ENCODE measurements around the gene DTL. TPM values are rescaled to one million over a fixed set of nuclear protein-coding genes. Genes with fewer than 3 reads are reported as not detected.

The DTL gene
- total and polyA plus RNA-seq, 8 donors: 0.58 to 7.5 (median 1.5) TPM; not detected in 2

DNA sequence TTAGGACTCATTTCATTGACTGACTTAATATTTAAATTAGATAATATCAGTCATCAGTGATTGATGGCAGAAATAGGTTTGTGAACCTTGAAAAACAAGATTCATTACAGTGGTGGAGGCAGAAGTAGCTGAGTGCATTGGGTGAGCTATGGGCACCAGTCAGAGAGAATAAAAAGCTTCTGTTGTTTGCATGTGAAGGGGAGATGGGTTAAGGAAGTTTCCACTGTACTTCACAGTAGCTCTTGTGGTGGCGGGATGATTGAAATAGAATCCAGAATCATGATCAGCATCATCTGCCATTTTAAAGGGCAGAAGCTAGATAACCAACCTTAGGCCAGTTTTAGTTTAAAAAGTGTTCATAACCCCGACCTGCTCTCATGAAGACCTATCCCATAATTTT, 66.2 kb downstream of the DTL start:
- Histone ChIP-seq H3K36me3 (no peaks in the 10 kb centered on the region), H3K9me3 (no peaks in the 10 kb centered on the region), H3K27ac (no peak overlapping the region), H3K4me1 (peaks cover 0 to 19% (median 5%) of the 10 kb centered on the region in 4 donors), H3K4me3 (no peak overlapping the region), H3K27me3 (no peaks in the 10 kb centered on the region)
- intact Hi-C loops (cut with DNase I; ENCODE audit: low total_unique reads): no loop called here
- 93 to 97% (median 95%) methylated on average over 2 of the region's 2 CpGs for WGBS, 5 donors
- TF ChIP-seq CTCF (IDR thresholded peaks at IDR 0.05): no peak
- no peak for TF ChIP-seq POLR2AphosphoS5 (IDR thresholded peaks at IDR 0.05)
- no peak for TF ChIP-seq POLR2A (IDR thresholded peaks at IDR 0.05)
- TF ChIP-seq EP300 (IDR thresholded peaks at IDR 0.05): no peak
- no peak for DNase-seq

DNA sequence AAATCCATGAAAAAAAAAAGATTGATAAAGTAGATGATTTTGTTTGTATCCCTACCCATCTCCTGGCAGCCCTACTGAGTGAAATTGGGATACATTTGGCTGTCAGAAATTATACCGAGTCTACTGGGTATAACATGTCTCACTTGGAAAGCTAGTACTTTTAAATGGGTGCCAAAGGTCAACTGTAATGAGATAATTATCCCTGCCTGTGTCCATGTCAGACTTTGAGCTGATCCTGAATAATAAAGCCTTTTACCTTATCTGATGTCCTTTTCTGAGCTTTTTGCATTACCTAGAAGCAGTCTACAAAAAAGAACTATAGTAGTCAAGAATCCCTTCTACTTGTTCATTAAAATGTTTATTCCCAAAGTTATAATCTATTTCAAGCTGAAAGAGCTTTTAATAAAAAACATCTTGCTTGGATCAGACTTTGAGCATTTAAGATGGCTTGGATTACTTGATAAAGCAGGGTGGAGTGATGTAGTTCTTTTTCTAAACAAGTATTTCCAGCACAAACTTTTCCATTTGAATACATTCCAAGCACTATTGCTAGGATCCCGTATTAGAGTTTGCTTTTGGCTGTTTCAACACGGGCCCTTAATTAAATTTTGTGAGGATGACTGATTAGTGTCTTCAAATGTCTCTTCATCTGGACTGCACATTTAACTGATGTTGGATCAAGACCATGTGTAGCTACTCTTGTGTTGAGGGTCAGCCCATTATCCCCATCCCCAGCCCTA, 69.2 kb downstream of the DTL start:
- Histone ChIP-seq H3K27me3 (no peaks in the 10 kb centered on the region), H3K9me3 (no peaks in the 10 kb centered on the region), H3K4me3 (no peak overlapping the region), H3K27ac (peak overlapping the region in 1 of 5 donors; percentile 1), H3K4me1 (peaks cover 0 to 42% (median 26%) of the 10 kb centered on the region in 4 donors), H3K36me3 (no peaks in the 10 kb centered on the region)
- TF ChIP-seq POLR2AphosphoS5 (IDR thresholded peaks at IDR 0.05) (no peak), POLR2A (IDR thresholded peaks at IDR 0.05) (no peak), EP300 (IDR thresholded peaks at IDR 0.05) (no peak), CTCF (IDR thresholded peaks at IDR 0.05) (no peak)
- intact Hi-C loops (cut with DNase I; ENCODE audit: low total_unique reads): no loop called here
- peak in 1 of 2 donors; percentile 60 for DNase-seq
- 39 to 53% (median 44%) methylated on average over 3 of the region's 3 CpGs for WGBS, 5 donors

GRCh38 chr1:212106286-212106792, 70.8 kb downstream of the DTL start:
- Histone ChIP-seq H3K36me3 (no peaks in the 10 kb centered on the region), H3K4me1 (peaks cover 0 to 58% (median 36%) of the 10 kb centered on the region in 4 donors), H3K9me3 (no peaks in the 10 kb centered on the region), H3K4me3 (no peak overlapping the region), H3K27ac (no peak overlapping the region), H3K27me3 (no peaks in the 10 kb centered on the region)
- DNase-seq: no peak
- intact Hi-C loops (cut with DNase I; ENCODE audit: low total_unique reads): no loop called here
- WGBS, 5 donors: 50 to 74% (median 59%) methylated on average over 1 of the region's 1 CpG
- TF ChIP-seq POLR2AphosphoS5 (IDR thresholded peaks at IDR 0.05) (no peak), EP300 (IDR thresholded peaks at IDR 0.05) (no peak), CTCF (IDR thresholded peaks at IDR 0.05) (no peak), POLR2A (IDR thresholded peaks at IDR 0.05) (no peak)

GRCh38 chr1:212107481-212107880, 71.9 kb downstream of the DTL start:
- intact Hi-C loops (cut with DNase I; ENCODE audit: low total_unique reads): no loop called here
- H3K4me3 ChIP-seq: no peak overlapping the region
- H3K27ac ChIP-seq: peak overlapping the region in 1 of 5 donors; percentile 16
- H3K9me3 ChIP-seq: no peaks in the 10 kb centered on the region
- peaks cover 0 to 58% (median 36%) of the 10 kb centered on the region in 4 donors for H3K4me1 ChIP-seq
- H3K36me3 ChIP-seq: no peaks in the 10 kb centered on the region
- peak in 1 of 2 donors; percentile 40 for DNase-seq
- TF ChIP-seq CTCF (IDR thresholded peaks at IDR 0.05) (no peak), EP300 (IDR thresholded peaks at IDR 0.05) (no peak)
- 62 to 67% (median 66%) methylated on average over 3 of the region's 3 CpGs for WGBS, 5 donors
- H3K27me3 ChIP-seq: no peaks in the 10 kb centered on the region

Data from stomach (tissue), 9 donors.